Activated CD4-positive, alpha-beta T cell treated with anti-CD3 and anti-CD28 coated beads, Interleukin-10, Interleukin-2, amounts not matched to agents 100 ng/mL and 50 ng/mL, durations not matched to agents 16 hours and 8 hours (primary cell): Measurements from ENCODE around the gene TESK1.
A peak's percentile ranks its signal among the peaks of the same experiment; 100 is the strongest.
"Not testable (repeated sequence)": the region's sequence is repeated elsewhere in the genome, so short reads cannot be mapped to it uniquely, and the experiment has no call there.

Experiments used
- DNase-seq: peaks from one replicate; pipeline ENCODE4 v3.0.0-alpha.2; 2020

TESK1 gene

GRCh38 chr9:35583521-35583920 is 21.5 kb upstream of the TESK1 start:
- not testable (repeated sequence) for DNase-seq

GRCh38 chr9:35584681-35585080 is 20.4 kb upstream of the TESK1 start:
- DNase-seq: not testable (repeated sequence)

GRCh38 chr9:35588506-35588905 is 16.6 kb upstream of the TESK1 start:
- not testable (repeated sequence) for DNase-seq

- no peak for DNase-seq
Observed at GRCh38 chr9:35593581-35593980, 11.5 kb upstream of the TESK1 start.

GRCh38 chr9:35594471-35594870 is 10.6 kb upstream of the TESK1 start:
- DNase-seq: no peak

- DNase-seq: not testable (repeated sequence)
Observed at GRCh38 chr9:35596907-35597306, 8.2 kb upstream of the TESK1 start.

- DNase-seq: no peak
Observed at GRCh38 chr9:35598866-35599590, 6.0 kb upstream of the TESK1 start.

GRCh38 chr9:35599763-35600604 is 5.1 kb upstream of the TESK1 start:
- peak; percentile 11 for DNase-seq

- peak; percentile 24 for DNase-seq
Observed at GRCh38 chr9:35603506-35603985, 1.5 kb upstream of the TESK1 start.

GRCh38 chr9:35603986-35604577 is 980 bp upstream of the TESK1 start:
- DNase-seq: peak; percentile 100

- DNase-seq: peak; percentile 35
Observed at GRCh38 chr9:35605351-35606137, 482 bp downstream of the TESK1 start.

GRCh38 chr9:35606138-35606504 is 1.1 kb downstream of the TESK1 start:
- DNase-seq: no peak

GRCh38 chr9:35606726-35607125 is 1.7 kb downstream of the TESK1 start:
- no peak for DNase-seq

- DNase-seq: no peak
Observed at GRCh38 chr9:35608221-35608620, 3.2 kb downstream of the TESK1 start.

GRCh38 chr9:35609001-35609819 is 4.1 kb downstream of the TESK1 start:
- DNase-seq: no peak

- DNase-seq: no peak
Observed at GRCh38 chr9:35609820-35610163, 4.7 kb downstream of the TESK1 start.

- peak; percentile 66 for DNase-seq
Observed at GRCh38 chr9:35611230-35611797, 6.3 kb downstream of the TESK1 start.

GRCh38 chr9:35612066-35612465 is 7.0 kb downstream of the TESK1 start:
- not testable (repeated sequence) for DNase-seq

- no peak for DNase-seq
Observed at GRCh38 chr9:35612843-35613242, 7.8 kb downstream of the TESK1 start.

- DNase-seq: no peak
Observed at GRCh38 chr9:35615981-35616680, 11.1 kb downstream of the TESK1 start.
